Nephron progenitor cell (in vitro differentiated cells): ENCODE results near the gene TMIGD2.
A peak's percentile ranks its signal among the peaks of the same experiment; 100 is the strongest.

Experiments used
- DNase-seq: peaks from one replicate; pipeline ENCODE4 v3.0.0; 2021
- H3K27ac Mint-ChIP-seq: 2 replicates; pipeline ENCODE4 v1.8.0; 2021; ENCODE audit warnings: mild to moderate bottlenecking, moderate library complexity, mixed read lengths
- H3K27me3 Mint-ChIP-seq: 2 replicates; pipeline ENCODE4 v1.8.0; 2021; ENCODE audit warnings: mild to moderate bottlenecking, low read depth, mixed read lengths; ENCODE audit not compliant: poor library complexity
- H3K36me3 Mint-ChIP-seq: 2 replicates; pipeline ENCODE4 v1.8.0; 2021; ENCODE audit warnings: low read depth, mixed read lengths
- H3K4me1 Mint-ChIP-seq: 2 replicates; pipeline ENCODE4 v1.8.0; 2021; ENCODE audit warnings: mixed read lengths
- H3K4me3 Mint-ChIP-seq: 2 replicates; pipeline ENCODE4 v1.8.0; 2021; ENCODE audit warnings: mild to moderate bottlenecking, moderate library complexity, mixed read lengths
- H3K9me3 Mint-ChIP-seq: 2 replicates; pipeline ENCODE4 v1.8.0; 2021; ENCODE audit warnings: mild to moderate bottlenecking, moderate library complexity, mixed read lengths
- CTCF ChIP-seq: fragments of 200-600 bp; sonication (generic); IDR thresholded peaks from 2 replicates; pipeline ENCODE4 v1.5.0; 2021; ENCODE audit warnings: antibody characterized with exemption

TMIGD2 gene

GRCh38 chr19:4284974-4285373 lies 17.2 kb downstream of the TMIGD2 start:
- Mint-ChIP-seq H3K36me3 (no peaks in the 10 kb centered on the region), H3K4me1 (peaks cover 4% of the 10 kb centered on the region), H3K9me3 (no peaks in the 10 kb centered on the region), H3K4me3 (no peak overlapping the region), H3K27me3 (peaks cover 82% of the 10 kb centered on the region), H3K27ac (no peak overlapping the region)
- DNase-seq: no peak
- TF ChIP-seq CTCF: no peak

- peak overlapping the region; percentile 20 for H3K4me3 Mint-ChIP-seq
- H3K27ac Mint-ChIP-seq: no peak overlapping the region
- no peak for TF ChIP-seq CTCF
- peaks cover 4% of the 10 kb centered on the region for H3K4me1 Mint-ChIP-seq
- H3K9me3 Mint-ChIP-seq: no peaks in the 10 kb centered on the region
- peaks cover 86% of the 10 kb centered on the region for H3K27me3 Mint-ChIP-seq
- no peaks in the 10 kb centered on the region for H3K36me3 Mint-ChIP-seq
- DNase-seq: peak; percentile 69
Measured at GRCh38 chr19:4284176-4284958, 17.8 kb downstream of the TMIGD2 start.

- no peak for DNase-seq
- no peak for TF ChIP-seq CTCF
- H3K9me3 Mint-ChIP-seq: no peaks in the 10 kb centered on the region
- H3K27me3 Mint-ChIP-seq: peaks cover 76% of the 10 kb centered on the region
- peak overlapping the region; percentile 84 for H3K4me3 Mint-ChIP-seq
- H3K27ac Mint-ChIP-seq: no peak overlapping the region
- H3K36me3 Mint-ChIP-seq: no peaks in the 10 kb centered on the region
- H3K4me1 Mint-ChIP-seq: peaks cover 15% of the 10 kb centered on the region
Measured at GRCh38 chr19:4279530-4280422, 22.4 kb downstream of the TMIGD2 start.

GRCh38 chr19:4279267-4279529 lies 23.0 kb downstream of the TMIGD2 start:
- H3K9me3 Mint-ChIP-seq: no peaks in the 10 kb centered on the region
- no peak for TF ChIP-seq CTCF
- H3K36me3 Mint-ChIP-seq: no peaks in the 10 kb centered on the region
- H3K4me1 Mint-ChIP-seq: peaks cover 11% of the 10 kb centered on the region
- peak overlapping the region; percentile 48 for H3K4me3 Mint-ChIP-seq
- no peak overlapping the region for H3K27ac Mint-ChIP-seq
- no peak for DNase-seq
- H3K27me3 Mint-ChIP-seq: peaks cover 70% of the 10 kb centered on the region

GRCh38 chr19:4278419-4279266 lies 23.5 kb downstream of the TMIGD2 start, which contains the start of gene SHD:
Gene SHD, plus strand, starts transcription at chr19:4279266. Its CDS starts 798 bp downstream, at chr19:4280064.
- no peak for TF ChIP-seq CTCF
- no peaks in the 10 kb centered on the region for H3K36me3 Mint-ChIP-seq
- H3K9me3 Mint-ChIP-seq: no peaks in the 10 kb centered on the region
- H3K4me1 Mint-ChIP-seq: peaks cover 11% of the 10 kb centered on the region
- H3K27me3 Mint-ChIP-seq: peaks cover 65% of the 10 kb centered on the region
- peak within 1 kb of the TSS; percentile 84 for H3K4me3 Mint-ChIP-seq
- peak; percentile 70 for DNase-seq
- H3K27ac Mint-ChIP-seq: peak within 1 kb of the TSS; percentile 57
